ENCODE data around the gene ENSA. TPM values are rescaled to one million over a fixed set of nuclear protein-coding genes. Genes with fewer than 3 reads are reported as not detected.

The ENSA gene, protein sequence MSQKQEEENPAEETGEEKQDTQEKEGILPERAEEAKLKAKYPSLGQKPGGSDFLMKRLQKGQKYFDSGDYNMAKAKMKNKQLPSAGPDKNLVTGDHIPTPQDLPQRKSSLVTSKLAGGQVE
- 87.8 and 92.9 TPM in 2 replicates for total RNA-seq

DNA sequence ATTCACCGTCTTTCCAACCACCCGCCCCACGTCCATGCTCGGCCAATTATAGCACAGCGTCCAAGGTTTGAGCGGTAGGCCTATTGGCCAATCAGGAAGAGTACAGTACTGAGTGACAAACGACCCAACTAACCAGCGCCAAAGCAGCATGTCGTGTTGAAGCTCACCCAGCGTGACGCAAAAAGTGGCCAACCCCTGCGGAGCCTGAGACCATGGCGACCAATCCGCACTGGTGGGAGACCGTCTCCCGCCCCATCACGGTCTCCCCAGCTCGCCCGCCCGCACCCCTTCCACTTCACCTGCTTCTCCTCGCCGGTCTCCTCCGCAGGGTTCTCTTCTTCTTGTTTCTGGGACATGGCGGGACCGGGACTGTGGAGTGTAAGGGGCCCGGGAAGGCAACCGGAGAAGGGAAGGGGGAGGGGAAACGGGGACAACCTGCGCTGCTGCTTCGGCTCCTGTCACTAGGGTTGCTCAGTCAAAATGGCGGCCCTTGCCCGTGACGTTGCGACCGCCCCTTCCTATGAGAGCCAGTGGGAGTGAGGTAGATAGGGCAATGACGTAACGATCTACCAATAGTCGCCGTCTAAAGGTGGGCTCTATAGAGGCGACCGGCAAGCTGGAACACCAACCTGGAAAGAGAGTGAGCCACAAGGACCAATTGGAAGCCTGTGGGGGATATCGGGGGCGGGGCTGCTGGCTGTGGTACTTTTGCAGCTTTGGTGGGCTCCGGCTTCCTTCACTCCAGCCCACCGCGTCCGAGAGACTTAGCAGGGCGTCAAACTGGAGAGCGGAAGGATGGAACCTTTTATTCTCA, at the start of gene ENSA:
TSS of gene ENSA (minus strand) at position 498 of the 814 bp plus-strand sequence. CDS start at position 356, 142 bp downstream.

DNA sequence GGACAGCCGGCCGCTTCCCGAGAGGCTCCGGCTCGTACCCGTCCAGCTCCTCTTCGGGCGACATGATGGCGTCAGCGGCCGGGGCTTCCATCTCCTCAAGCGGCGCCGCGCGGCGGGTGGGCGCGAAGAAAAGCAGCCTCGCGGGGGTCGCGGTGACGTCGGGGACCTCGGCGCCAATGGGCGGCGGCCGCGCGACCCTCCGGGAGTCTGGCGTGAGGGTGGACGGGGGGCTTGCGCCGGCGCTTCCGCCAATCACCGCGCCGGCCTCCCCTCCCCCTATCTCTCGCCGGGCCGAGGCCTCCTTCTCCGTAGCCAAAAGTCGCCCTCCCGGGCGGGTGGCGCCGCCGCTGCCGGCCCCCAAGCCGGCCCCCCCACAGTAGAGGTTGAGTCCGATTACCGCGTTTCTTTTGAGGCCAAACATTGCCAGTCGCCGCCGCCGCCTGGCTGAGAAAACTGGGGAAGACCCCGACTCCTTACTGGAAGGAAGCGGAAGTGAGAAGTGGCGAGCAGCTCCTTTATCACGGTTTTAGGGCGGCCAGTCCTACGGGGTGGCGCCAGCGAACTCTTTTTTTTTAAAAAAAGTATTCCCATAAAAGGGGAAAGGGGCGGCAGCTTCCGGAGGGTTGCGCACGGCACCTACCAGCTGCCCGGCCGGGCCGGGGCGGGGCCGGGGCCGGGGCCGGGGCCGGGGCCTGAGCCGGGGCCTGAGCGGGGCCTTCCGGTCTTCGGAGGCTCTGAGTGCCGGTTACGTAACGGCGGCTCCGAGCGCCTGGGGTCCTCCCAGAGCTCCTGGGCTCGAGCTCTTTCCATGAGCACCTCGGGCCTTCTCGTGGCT, 50.1 kb downstream of the ENSA start, which contains the start of gene MCL1:
TSS of gene MCL1 (minus strand) at position 501 of the 835 bp plus-strand sequence. CDS start at position 421, 80 bp downstream.

Other genes with a start within 250 kb of the ENSA start
- 6.1 and 10.7 TPM in 2 replicates for gene TARS2, start 142.2 kb downstream of the ENSA start, total RNA-seq
- 0.09 and 0.11 TPM in 2 replicates for gene ECM1, start 121.5 kb downstream of the ENSA start, total RNA-seq
- gene FALEC, start 113.9 kb downstream of the ENSA start, total RNA-seq, result not detected in 2 replicates
- 0.11 and 0.34 TPM in 2 replicates for gene ADAMTSL4, start 80.2 kb downstream of the ENSA start, total RNA-seq
- gene MCL1, start 50.0 kb downstream of the ENSA start, total RNA-seq, result 188 and 231 TPM in 2 replicates
- 8.3 and 13.6 TPM in 2 replicates for gene GOLPH3L, start 67.5 kb upstream of the ENSA start, total RNA-seq
- 0.11 and 0.17 TPM in 2 replicates for gene HORMAD1, start 91.3 kb upstream of the ENSA start, total RNA-seq
- 50.5 and 71.5 TPM in 2 replicates for gene CTSS, start 136.2 kb upstream of the ENSA start, total RNA-seq
- 0.77 and 1.5 TPM in 2 replicates for gene CTSK, start 178.6 kb upstream of the ENSA start, total RNA-seq
- gene ARNT, start 247.0 kb upstream of the ENSA start, total RNA-seq, result 20.3 and 23.4 TPM in 2 replicates